A673 (cell line): Measurements from ENCODE around the gene CDH6. TPM values are rescaled to one million over a fixed set of nuclear protein-coding genes. Genes with fewer than 3 reads are reported as not detected.

Source experiments
- BruUV-seq: library from RNA; stranded (reverse); fragments of 400-500 nt; replicated peaks from 2 replicates; lab custom pipeline; 2021; lab: Mats Ljungman, UMichigan
- CTCF ChIA-PET: fragments of 300-600 bp; sonication (Branson Sonifier 250); formaldehyde crosslinking; loops from one replicate; lab custom pipeline; 2022; ENCODE audit warnings: antibody characterized with exemption; lab: Charles Lee
- POLR2A ChIA-PET: fragments of 300-600 bp; sonication (Branson Sonifier 250); formaldehyde crosslinking; loops from one replicate; lab custom pipeline; 2022; ENCODE audit warnings: antibody characterized with exemption; ENCODE audit not compliant: low non-redundant PET; lab: Charles Lee
- DNase-seq: peaks from one replicate; pipeline ENCODE4 v3.0.0-alpha.2; 2015; ENCODE audit warnings: low spot score
- H3K27ac ChIP-seq: fragments of 200-600 bp; sonication (generic); 2 replicates; pipeline ENCODE4 v1.5.1; 2016; ENCODE audit warnings: mixed run types, low read depth, mild to moderate bottlenecking, mixed read lengths, antibody characterized with exemption, low read length; ENCODE audit not compliant: poor library complexity, severe bottlenecking
- H3K27me3 ChIP-seq: fragments of 200-600 bp; sonication (generic); replicated peaks from 2 replicates; pipeline ENCODE4 v1.6.1; 2017; ENCODE audit warnings: mixed run types, low read depth, mild to moderate bottlenecking, mixed read lengths, antibody characterized with exemption, low read length; ENCODE audit not compliant: insufficient read depth, poor library complexity
- H3K36me3 ChIP-seq: fragments of 200-600 bp; sonication (generic); 2 replicates; pipeline ENCODE4 v1.6.1; 2016; ENCODE audit warnings: mixed run types, mild to moderate bottlenecking, mixed read lengths, antibody characterized with exemption, low read length; ENCODE audit not compliant: insufficient read depth, poor library complexity, severe bottlenecking
- H3K4me1 ChIP-seq: fragments of 200-600 bp; sonication (generic); 2 replicates; pipeline ENCODE4 v1.6.1; 2017; ENCODE audit warnings: mixed run types, mild to moderate bottlenecking, mixed read lengths, antibody characterized with exemption, low read length; ENCODE audit not compliant: insufficient read depth, poor library complexity, severe bottlenecking
- H3K4me3 ChIP-seq: fragments of 200-600 bp; sonication (generic); 2 replicates; pipeline ENCODE4 v1.5.1; 2016; ENCODE audit warnings: low read depth, mixed run types, mild to moderate bottlenecking, mixed read lengths, low read length; ENCODE audit not compliant: poor library complexity, severe bottlenecking
- H3K9me3 ChIP-seq: fragments of 200-600 bp; sonication (generic); 2 replicates; pipeline ENCODE4 v1.6.1; 2016; ENCODE audit warnings: mixed run types, low read depth, mild to moderate bottlenecking, mixed read lengths, antibody characterized with exemption, low read length; ENCODE audit not compliant: poor library complexity, severe bottlenecking
- CTCF ChIP-seq: fragments of 300-800, 200-600 bp; sonication (generic); conservative IDR thresholded peaks from 2 replicates; pipeline ENCODE4 v1.5.1; 2017; ENCODE audit warnings: low read depth, mild to moderate bottlenecking, antibody characterized with exemption, low read length, moderate library complexity, mixed read lengths
- EZH2 ChIP-seq: fragments of 200-600 bp; sonication (generic); IDR thresholded peaks from 2 replicates; pipeline ENCODE4 v1.6.1; 2017; ENCODE audit warnings: borderline replicate concordance, low read depth, mild to moderate bottlenecking, mixed read lengths, antibody characterized with exemption, low read length; ENCODE audit not compliant: poor library complexity, severe bottlenecking
- intact Hi-C: fragments of 100-400 bp; cut with micrococcal nuclease; formaldehyde crosslinking; loops from one replicate; pipeline ENCODE4 v1.10.0; 2022; ENCODE audit not compliant: unreplicated experiment
- total RNA-seq: library from RNA; stranded (reverse); gene quantifications from 2 replicates; pipeline ENCODE4 v1.2.3, GENCODE V29; 2021

Gene CDH6
- total RNA-seq, 1 experiment from 2014 or later, result 3.6 TPM

DNA sequence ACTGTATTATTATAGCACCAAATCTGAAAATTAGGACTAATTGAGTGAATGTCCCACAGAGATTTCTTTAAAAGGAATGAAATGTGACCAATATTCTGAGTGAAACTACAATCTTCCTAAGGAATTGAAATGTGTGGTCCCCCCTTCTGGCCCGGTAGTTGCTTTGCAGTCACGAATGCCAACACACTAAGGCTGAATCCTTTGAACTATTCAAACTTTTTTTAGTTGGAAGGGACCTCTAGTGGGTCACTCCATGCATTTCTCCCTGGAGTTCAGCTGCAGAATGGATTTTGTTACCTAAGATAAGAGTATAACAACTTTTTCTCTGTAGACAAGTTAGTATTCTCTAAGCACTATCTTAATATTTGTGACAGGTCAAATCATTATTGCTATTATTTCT is 2.8 kb downstream of the CDH6 start:
- intact Hi-C loops, result loop anchor here (5.0 to 10.0 kb wide), 2 partner anchors 394 to 782 kb away; no protein-coding TSS in a partner anchor
- POLR2A ChIA-PET, result no interaction called here
- Histone ChIP-seq H3K4me1 (peaks cover 11% of the 10 kb centered on the region), H3K9me3 (no peaks in the 10 kb centered on the region), H3K27ac (no peak overlapping the region), H3K4me3 (no peak overlapping the region), H3K27me3 (peaks cover 10% of the 10 kb centered on the region), H3K36me3 (no peaks in the 10 kb centered on the region)
- DNase-seq, result peak; percentile 79
- CTCF ChIA-PET, result no interaction called here
- TF ChIP-seq CTCF, result peak; percentile 58
- no peak for TF ChIP-seq EZH2
- BruUV-seq, result no TSS peak

DNA sequence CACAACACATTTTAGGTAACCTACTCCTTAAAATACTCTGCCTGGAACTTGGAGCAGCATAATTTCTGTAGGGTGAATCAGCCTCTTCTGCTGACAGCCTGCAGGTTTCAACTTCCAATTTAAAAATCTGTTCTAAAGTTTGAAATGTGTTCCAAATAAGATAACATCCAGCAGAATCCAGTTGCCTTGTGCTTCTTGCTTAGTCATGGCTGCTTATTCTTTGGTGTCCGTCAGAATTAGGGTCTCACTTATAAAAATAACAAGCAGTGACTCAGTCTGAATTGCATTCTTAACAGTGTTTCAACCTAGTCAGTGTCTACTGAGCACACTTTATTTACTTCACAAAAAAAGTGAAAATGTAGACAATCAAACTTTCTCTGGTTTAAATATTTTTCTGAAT is 3.7 kb downstream of the CDH6 start:
- Histone ChIP-seq H3K27me3 (peaks cover 10% of the 10 kb centered on the region), H3K4me1 (peaks cover 11% of the 10 kb centered on the region), H3K4me3 (no peak overlapping the region), H3K27ac (no peak overlapping the region), H3K9me3 (no peaks in the 10 kb centered on the region), H3K36me3 (no peaks in the 10 kb centered on the region)
- TF ChIP-seq EZH2, result no peak
- no peak for TF ChIP-seq CTCF
- intact Hi-C loops, result loop anchor here (5.0 to 10.0 kb wide), 2 partner anchors 395 to 782 kb away; no protein-coding TSS in a partner anchor
- BruUV-seq, result no TSS peak
- DNase-seq, result peak; percentile 16
- ChIA-PET CTCF (no interaction called here), POLR2A (no interaction called here)

DNA sequence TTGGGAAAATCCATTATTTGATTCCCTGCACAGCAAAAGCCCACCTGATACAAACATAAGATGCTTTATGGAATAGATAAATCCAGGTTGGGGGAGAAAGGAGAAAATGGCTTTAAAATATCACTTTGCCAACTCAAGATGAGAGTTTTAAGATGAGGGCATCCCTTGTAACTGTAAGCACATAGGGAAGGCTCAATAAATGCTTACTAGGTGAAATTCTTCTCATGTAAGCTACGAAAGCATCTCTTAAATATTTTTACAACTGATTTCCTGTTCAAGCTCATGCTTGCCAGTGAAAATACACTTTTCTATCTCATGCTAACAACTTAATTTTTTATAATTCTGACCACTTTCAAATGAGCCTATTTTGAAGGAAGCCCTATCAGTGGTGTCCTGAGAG is 11.5 kb downstream of the CDH6 start:
- ChIA-PET POLR2A (no interaction called here), CTCF (no interaction called here)
- Histone ChIP-seq H3K4me1 (peaks cover 12% of the 10 kb centered on the region), H3K36me3 (no peaks in the 10 kb centered on the region), H3K27me3 (no peaks in the 10 kb centered on the region), H3K4me3 (no peak overlapping the region), H3K27ac (no peak overlapping the region), H3K9me3 (no peaks in the 10 kb centered on the region)
- TF ChIP-seq CTCF (no peak), EZH2 (no peak)
- BruUV-seq, result no TSS peak
- intact Hi-C loops, result no loop called here
- DNase-seq, result no peak
